Memory B cell (primary cell): ENCODE results near the gene KRTAP5-6.

Source experiments
- ATAC-seq: fragments of 150-1000 bp; cut with Tn5 transposase; 2 replicates; pipeline ENCODE4 v1.10.0; 2021; ENCODE audit warnings: low read depth, mild to moderate bottlenecking, moderate library complexity
- DNase-seq, 2 donors: peaks; one replicate each; pipeline ENCODE4 v3.0.0; 2022; ENCODE audit warnings: low spot score in 2 of 2
- H3K27ac Mint-ChIP-seq: one replicate; pipeline ENCODE4 v1.8.0; 2022; ENCODE audit warnings: mild to moderate bottlenecking, moderate library complexity, mixed read lengths
- H3K27me3 Mint-ChIP-seq: one replicate; pipeline ENCODE4 v1.8.0; 2022; ENCODE audit warnings: mixed read lengths
- H3K36me3 Mint-ChIP-seq: one replicate; pipeline ENCODE4 v1.8.0; 2022; ENCODE audit warnings: mild to moderate bottlenecking, mixed read lengths
- H3K4me1 Mint-ChIP-seq: one replicate; pipeline ENCODE4 v1.8.0; 2022; ENCODE audit warnings: mixed read lengths
- H3K4me3 Mint-ChIP-seq: one replicate; pipeline ENCODE4 v1.8.0; 2022; ENCODE audit warnings: mild to moderate bottlenecking, moderate library complexity, mixed read lengths
- H3K9me3 Mint-ChIP-seq: one replicate; pipeline ENCODE4 v1.8.0; 2022; ENCODE audit warnings: mixed read lengths

Gene KRTAP5-6

DNA sequence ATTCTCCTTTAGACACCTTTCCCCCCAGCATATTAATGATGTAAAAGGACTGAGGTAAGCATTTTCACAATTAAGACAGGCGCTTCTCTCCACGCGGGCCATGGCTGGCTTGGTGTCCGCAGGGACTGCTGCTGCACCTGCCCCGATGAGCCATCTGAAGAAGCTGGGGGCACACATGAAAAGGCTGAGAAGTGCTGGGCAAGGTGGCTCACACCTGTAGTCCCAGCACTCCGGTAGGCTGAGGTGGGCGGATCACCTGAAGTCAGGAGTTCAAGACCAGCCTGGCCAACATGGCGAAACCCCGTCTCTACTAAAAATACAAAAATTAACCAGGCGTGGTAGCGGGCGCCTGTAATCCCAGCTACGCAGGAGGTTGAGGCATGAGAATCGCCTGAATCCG, 21.3 kb downstream of the KRTAP5-6 start:
- H3K27me3 Mint-ChIP-seq = peaks cover 3% of the 10 kb centered on the region
- H3K4me3 Mint-ChIP-seq = no peak overlapping the region
- H3K4me1 Mint-ChIP-seq = no peaks in the 10 kb centered on the region
- no peak overlapping the region for H3K27ac Mint-ChIP-seq
- H3K9me3 Mint-ChIP-seq = no peaks in the 10 kb centered on the region
- no peak for DNase-seq
- no peak for ATAC-seq
- no peaks in the 10 kb centered on the region for H3K36me3 Mint-ChIP-seq

DNA sequence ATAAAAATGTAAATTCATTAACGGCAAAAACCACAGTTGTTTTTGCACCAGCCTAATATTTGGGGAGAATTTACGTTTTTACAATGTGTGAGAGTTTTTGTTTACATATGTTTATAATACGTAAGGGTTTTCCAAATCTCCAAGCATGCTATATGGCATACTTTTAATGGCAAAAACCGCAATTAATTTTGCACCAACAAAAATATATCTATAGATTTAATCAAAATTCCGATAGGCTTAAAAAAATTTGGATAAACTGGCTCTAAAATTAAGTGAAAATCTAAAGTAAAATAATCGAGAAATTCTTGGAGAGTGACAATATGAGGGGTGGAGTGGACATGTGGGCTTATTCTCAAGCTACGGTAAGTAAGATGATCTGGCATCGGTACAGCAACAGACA, 22.8 kb downstream of the KRTAP5-6 start:
- Mint-ChIP-seq H3K36me3 (no peaks in the 10 kb centered on the region), H3K4me3 (no peak overlapping the region), H3K9me3 (no peaks in the 10 kb centered on the region), H3K27ac (no peak overlapping the region), H3K27me3 (peaks cover 5% of the 10 kb centered on the region), H3K4me1 (peaks cover 2% of the 10 kb centered on the region)
- no peak for ATAC-seq
- no peak for DNase-seq

DNA sequence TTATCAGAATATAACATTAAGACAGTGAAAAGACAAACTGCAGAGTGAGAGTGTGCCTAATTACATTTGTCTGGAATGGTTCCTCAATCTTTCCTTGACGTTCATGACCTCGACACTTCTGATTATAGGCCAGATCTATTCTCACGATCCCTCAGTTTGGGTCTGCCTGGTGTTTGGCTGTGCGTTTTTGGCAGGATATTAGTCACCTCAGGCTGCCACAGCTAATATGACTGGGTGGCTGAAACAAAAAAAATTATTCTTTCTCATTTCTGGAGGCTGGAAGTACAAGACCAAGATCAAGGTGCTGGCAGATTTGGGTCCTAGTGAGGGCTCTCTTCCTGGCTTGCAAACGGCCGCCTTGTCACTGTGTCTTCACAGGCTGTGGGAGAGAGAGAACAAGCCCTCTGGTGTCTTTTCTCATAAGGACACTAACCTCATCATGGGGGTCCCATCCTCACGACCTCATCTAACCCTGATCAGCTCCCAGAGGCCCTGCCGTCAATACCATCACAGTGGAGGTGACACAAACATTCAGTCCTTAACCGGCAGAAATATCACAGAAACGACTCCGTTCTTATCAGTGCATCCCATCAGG, 30.2 kb downstream of the KRTAP5-6 start:
- Mint-ChIP-seq H3K9me3 (no peaks in the 10 kb centered on the region), H3K4me3 (no peak overlapping the region), H3K27me3 (peaks cover 5% of the 10 kb centered on the region), H3K4me1 (peaks cover 41% of the 10 kb centered on the region), H3K27ac (peak overlapping the region; percentile 62), H3K36me3 (no peaks in the 10 kb centered on the region)
- DNase-seq (no peak), ATAC-seq (no peak)

DNA sequence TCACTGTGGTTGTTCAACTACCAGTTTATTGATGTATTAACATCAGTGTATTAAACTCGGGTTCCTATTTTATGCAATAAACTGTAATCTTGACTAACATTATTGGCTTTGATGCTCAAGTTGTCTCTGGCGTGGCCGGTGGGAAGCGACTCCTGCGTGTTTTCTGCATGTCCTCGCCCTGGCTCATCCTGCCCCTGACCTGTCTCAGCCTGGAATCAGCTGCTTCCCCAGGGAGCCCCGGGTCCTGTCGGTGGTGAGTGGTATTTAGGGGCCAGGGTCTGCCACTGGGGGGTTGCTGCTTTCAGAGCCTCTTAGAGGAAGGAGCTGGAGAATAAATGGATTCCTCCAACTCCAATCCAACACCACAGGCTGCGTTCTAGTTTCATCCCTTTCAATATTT, 30.9 kb downstream of the KRTAP5-6 start:
- no peaks in the 10 kb centered on the region for H3K9me3 Mint-ChIP-seq
- H3K4me1 Mint-ChIP-seq = peaks cover 42% of the 10 kb centered on the region
- H3K4me3 Mint-ChIP-seq = peak overlapping the region; percentile 62
- H3K27ac Mint-ChIP-seq = peak overlapping the region; percentile 95
- DNase-seq = no peak
- H3K27me3 Mint-ChIP-seq = peaks cover 5% of the 10 kb centered on the region
- no peak for ATAC-seq
- no peaks in the 10 kb centered on the region for H3K36me3 Mint-ChIP-seq

DNA sequence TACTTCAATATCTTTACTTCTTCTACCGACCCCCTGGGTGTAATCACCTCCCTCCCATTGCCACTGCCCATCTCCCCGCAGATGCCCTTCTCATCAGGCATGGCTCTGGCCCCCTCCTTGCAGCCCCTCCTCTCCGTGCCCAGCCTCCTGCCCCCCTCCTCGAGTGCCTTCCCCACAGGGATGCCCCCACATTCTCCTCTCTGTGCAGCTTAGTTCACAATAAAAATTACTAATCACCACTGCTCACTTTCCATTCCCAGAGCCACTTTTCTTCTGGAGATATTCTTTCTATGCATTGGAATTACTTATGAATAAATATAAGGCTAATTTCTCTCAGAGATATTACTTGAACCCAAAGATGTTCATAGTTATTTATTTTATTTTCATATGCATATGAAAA, 31.3 kb downstream of the KRTAP5-6 start:
- Mint-ChIP-seq H3K4me3 (no peak overlapping the region), H3K9me3 (no peaks in the 10 kb centered on the region), H3K4me1 (peaks cover 42% of the 10 kb centered on the region), H3K27me3 (peaks cover 5% of the 10 kb centered on the region), H3K36me3 (no peaks in the 10 kb centered on the region), H3K27ac (peak overlapping the region; percentile 95)
- DNase-seq (no peak), ATAC-seq (no peak)

DNA sequence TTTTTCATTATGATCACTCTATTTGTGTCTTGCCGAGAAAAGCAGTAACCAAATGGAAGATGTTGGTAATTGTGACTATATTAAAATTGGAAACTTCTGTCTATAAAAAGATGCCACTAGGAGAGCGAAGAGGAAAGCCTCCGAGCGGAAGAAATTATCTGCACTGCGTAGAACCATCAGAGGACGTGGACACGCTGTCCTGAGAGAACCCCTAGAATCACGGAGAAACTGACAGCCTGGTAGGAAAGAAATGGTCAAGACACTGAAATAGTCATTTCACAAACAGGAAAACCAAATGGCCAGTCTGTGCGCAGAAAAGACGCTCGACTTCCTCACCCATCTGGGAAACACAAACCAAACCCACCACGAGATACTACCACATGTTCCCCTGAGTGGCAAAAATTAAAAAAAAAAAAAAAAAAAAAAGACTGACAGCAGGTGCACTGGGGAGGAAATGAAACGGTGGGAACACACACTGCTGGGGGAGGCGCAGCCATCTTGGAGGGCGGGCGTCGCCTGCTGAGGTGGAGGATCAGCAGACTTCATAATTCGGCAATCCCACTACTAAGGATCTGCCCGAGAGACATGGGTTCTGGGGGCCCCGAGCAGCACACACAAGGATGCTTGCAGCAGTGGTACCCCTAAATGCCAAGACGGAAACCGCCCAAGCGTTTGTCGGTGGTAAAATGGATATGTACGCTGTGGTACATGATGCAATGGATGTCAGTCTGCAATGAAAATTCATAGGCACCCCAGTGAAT, 32.1 kb downstream of the KRTAP5-6 start:
- Mint-ChIP-seq H3K36me3 (no peaks in the 10 kb centered on the region), H3K27ac (peak overlapping the region; percentile 95), H3K4me3 (peak overlapping the region; percentile 85), H3K9me3 (no peaks in the 10 kb centered on the region), H3K4me1 (peaks cover 49% of the 10 kb centered on the region), H3K27me3 (peaks cover 5% of the 10 kb centered on the region)
- ATAC-seq (peak; percentile 92), DNase-seq (peak in 1 of 2 donors; percentile 42)

DNA sequence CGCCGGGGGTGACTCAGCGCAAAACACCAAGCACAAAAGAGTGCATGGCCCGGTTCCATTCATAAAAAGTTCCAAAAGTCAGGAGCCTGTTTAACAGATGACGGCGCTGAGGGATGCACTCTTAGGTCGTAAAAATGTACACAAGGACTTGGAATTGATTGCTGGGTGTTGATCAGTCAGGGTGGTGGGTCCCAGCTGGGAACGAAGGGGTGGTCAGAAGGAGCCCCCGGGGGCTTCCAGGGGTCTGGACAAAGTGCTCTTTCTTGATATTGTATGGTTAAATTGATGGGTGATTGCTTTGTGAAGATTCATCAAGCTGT, 32.7 kb downstream of the KRTAP5-6 start:
- Mint-ChIP-seq H3K27ac (peak overlapping the region; percentile 95), H3K9me3 (no peaks in the 10 kb centered on the region), H3K27me3 (peaks cover 3% of the 10 kb centered on the region), H3K4me1 (peaks cover 47% of the 10 kb centered on the region), H3K4me3 (peak overlapping the region; percentile 85), H3K36me3 (no peaks in the 10 kb centered on the region)
- ATAC-seq (no peak), DNase-seq (no peak)

DNA sequence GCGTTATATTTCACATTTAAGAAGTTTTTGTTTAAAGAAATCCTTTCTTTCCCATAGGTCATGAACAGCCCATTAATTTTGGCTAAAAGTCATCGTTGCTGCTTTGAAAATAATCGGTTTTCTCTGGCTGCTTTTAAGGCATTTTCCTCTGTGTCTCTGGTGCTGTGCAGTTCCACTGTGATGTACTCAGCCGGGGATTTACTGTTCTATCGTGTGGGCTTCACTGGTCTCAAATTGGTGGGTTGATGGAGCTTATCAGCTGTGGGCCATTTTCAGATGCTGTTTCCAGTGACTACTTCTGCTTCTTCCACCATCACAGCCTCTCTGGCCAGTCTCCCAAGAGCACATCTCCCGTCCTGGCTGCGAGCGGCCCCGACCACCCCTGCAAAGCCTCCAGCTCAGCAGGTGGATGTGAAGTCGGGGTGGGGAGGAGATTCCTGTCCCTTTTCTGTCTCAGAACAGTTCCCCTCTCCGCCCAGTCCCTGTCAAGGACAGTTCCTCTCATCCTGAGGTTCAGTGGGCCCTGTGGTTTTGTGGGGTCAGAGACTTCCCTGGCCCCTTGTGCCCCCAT, 33.1 kb downstream of the KRTAP5-6 start:
- Mint-ChIP-seq H3K27me3 (peaks cover 3% of the 10 kb centered on the region), H3K36me3 (no peaks in the 10 kb centered on the region), H3K27ac (peak overlapping the region; percentile 9), H3K4me3 (no peak overlapping the region), H3K9me3 (no peaks in the 10 kb centered on the region), H3K4me1 (peaks cover 47% of the 10 kb centered on the region)
- no peak for DNase-seq
- ATAC-seq = no peak

DNA sequence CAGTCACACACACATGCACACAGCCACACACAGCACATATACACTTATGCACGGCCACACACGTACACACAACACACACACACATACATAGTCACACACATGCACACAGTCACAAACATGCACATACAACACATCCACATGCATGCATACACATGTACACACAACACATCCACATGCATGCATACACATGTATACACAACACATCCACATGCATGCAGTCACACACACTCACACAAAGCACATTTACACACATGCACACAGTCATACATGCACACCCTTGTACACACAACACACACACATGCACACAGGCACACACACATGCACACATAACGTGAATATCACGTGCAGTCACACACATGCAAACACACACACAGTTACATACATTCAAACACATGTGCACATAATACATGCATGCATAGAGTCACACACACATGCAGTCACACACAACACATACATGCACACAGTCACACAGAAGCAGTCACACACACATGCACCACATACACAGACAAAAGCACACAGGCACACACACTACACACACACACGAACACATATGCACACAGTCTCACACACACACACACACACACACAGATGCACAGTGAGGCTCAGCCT, 34.6 kb downstream of the KRTAP5-6 start:
- Mint-ChIP-seq H3K27me3 (peaks cover 8% of the 10 kb centered on the region), H3K4me1 (peaks cover 47% of the 10 kb centered on the region), H3K27ac (no peak overlapping the region), H3K4me3 (no peak overlapping the region), H3K36me3 (peaks cover 6% of the 10 kb centered on the region), H3K9me3 (peaks cover 9% of the 10 kb centered on the region)
- ATAC-seq = no peak
- no peak for DNase-seq

DNA sequence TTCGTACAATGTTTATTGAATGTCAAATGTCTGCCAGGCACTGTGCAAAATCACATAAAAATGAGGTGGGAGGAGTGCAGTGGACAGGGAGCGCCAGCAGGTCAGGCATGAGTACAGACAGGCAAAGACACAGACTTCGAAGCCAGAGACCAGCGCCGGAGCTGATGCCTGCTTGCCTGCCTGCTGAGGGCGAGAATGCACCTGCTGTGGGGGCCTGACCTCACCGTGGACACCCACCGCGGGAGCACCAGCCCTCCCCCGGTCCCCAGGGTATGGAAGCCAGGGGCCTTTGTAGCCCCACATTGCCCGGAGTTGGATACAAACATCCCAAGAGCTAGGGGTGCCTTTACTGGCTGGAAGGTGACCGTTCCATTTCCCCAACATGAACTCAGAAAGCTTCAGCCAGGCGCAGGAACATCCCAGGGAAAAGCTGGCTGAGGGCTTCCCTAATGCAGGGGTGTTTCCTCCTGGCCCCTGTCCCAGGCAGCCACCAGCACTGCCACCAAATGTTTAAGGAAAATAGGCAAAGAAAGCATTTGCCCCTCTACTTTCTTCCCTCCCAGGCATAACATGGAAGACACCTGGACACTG, 35.5 kb downstream of the KRTAP5-6 start:
- ATAC-seq (no peak), DNase-seq (no peak)
- Mint-ChIP-seq H3K4me1 (peaks cover 45% of the 10 kb centered on the region), H3K36me3 (peaks cover 9% of the 10 kb centered on the region), H3K27ac (no peak overlapping the region), H3K9me3 (peaks cover 12% of the 10 kb centered on the region), H3K27me3 (peaks cover 7% of the 10 kb centered on the region), H3K4me3 (no peak overlapping the region)

DNA sequence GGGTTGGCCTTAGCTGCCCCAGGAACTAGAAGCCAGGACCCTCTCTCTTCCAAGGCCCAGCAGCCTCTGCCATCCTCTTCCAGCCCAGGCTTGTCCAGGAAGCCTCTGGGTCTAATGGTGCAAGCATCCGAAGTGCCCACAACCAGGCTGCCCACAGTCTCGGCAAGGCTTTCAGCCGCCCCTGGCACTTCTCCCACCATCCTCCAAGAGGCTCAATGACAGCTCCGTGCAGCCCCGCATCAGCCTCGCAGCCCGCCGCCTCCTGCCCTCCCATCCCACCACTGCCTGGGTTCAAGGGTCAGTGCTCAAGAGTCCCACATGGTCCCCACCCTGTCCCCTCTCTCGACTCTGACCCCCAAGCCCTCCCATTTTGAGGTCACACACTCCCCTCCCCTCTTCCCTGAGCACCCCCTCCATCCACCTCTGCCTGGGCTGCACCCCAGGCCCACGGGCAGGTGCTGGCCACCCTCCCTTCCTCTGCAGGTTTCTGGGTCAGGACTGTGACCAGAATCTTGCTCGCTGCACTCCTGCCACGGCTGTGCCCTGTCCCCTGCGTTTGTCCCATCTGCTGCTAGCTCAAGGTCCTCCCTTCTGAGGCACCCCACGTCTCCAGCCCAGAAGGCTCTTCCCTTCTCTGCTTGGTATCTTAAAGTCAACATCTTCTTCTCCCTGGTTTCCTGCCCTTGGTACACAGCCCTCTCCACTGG, 36.2 kb downstream of the KRTAP5-6 start:
- Mint-ChIP-seq H3K36me3 (peaks cover 9% of the 10 kb centered on the region), H3K9me3 (peaks cover 16% of the 10 kb centered on the region), H3K4me3 (no peak overlapping the region), H3K27ac (no peak overlapping the region), H3K27me3 (peaks cover 8% of the 10 kb centered on the region), H3K4me1 (peaks cover 41% of the 10 kb centered on the region)
- ATAC-seq = no peak
- no peak for DNase-seq

DNA sequence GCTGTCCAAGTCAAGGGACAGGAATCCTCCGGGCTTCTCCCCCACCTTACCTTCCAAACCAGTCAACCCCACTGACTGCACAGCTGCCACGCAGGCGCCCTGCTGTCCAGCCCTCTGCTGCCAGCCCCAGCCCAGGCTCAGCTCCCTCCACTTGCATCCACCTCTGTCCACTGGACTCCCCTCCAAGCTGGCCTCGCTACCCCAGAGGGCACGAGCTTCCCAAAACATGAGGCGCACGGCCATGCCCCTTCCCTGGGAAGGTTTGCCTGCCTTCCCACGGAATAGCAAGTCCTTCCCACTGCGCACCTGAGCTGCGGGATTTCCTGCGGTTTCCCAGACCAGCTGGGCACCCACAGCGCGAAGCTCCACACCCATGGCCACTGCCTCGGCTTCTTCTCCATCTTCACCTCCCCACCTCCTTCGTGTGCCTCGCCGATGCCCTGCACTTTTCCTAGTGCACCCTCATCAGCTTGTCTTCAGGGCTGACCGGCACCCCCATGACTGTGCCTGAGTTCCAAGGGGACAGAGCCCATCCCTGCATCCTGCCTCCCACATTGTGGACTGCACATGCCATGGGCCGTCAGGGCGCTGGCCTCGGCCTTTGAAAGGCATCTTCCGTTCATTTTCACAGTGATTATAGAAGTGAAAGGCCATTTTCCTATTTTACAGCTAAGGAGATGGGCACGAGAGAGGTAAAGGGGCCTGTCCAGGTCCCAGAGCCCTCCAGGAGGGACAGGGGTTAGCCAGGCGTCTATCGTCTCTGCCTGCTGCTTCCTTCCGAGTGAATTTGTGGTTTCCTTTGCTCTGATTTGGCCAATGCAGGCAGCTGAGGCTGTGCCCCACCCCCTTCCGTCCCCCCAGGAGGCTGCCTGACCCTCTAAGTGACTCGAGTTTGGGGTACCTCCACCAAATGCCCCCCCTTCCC, 37.0 kb downstream of the KRTAP5-6 start:
- peaks cover 38% of the 10 kb centered on the region for H3K4me1 Mint-ChIP-seq
- H3K4me3 Mint-ChIP-seq = no peak overlapping the region
- H3K36me3 Mint-ChIP-seq = peaks cover 9% of the 10 kb centered on the region
- ATAC-seq (no peak), DNase-seq (no peak)
- H3K27me3 Mint-ChIP-seq = peaks cover 10% of the 10 kb centered on the region
- H3K9me3 Mint-ChIP-seq = peaks cover 17% of the 10 kb centered on the region
- no peak overlapping the region for H3K27ac Mint-ChIP-seq

DNA sequence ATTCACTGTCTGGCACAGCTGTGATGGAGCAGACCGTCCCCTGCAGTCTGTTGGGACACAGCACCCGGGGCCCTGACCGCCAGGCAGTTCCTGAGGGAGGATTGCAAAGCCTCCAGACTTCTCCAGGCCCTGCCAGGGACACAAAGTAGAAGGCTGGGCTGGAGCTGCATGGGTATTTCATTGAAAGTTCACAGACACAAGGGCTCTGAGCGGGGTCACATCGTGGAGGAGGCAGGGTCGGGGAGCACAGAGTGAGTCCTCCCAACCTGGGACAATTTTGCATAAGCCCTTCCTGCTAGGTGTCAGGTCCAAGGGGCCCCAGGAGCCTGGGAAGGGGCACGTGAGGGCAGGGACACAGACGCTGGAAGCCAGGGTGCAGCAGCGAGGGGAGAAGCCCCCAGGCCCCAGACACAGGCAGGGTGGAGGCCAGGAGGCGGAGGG, 37.7 kb downstream of the KRTAP5-6 start:
- no peak overlapping the region for H3K4me3 Mint-ChIP-seq
- peaks cover 9% of the 10 kb centered on the region for H3K36me3 Mint-ChIP-seq
- DNase-seq (no peak), ATAC-seq (no peak)
- peaks cover 17% of the 10 kb centered on the region for H3K9me3 Mint-ChIP-seq
- H3K27ac Mint-ChIP-seq = no peak overlapping the region
- peaks cover 35% of the 10 kb centered on the region for H3K4me1 Mint-ChIP-seq
- peaks cover 12% of the 10 kb centered on the region for H3K27me3 Mint-ChIP-seq
